ENCODE measurements around the gene EFNA4.

EFNA4 gene

DNA sequence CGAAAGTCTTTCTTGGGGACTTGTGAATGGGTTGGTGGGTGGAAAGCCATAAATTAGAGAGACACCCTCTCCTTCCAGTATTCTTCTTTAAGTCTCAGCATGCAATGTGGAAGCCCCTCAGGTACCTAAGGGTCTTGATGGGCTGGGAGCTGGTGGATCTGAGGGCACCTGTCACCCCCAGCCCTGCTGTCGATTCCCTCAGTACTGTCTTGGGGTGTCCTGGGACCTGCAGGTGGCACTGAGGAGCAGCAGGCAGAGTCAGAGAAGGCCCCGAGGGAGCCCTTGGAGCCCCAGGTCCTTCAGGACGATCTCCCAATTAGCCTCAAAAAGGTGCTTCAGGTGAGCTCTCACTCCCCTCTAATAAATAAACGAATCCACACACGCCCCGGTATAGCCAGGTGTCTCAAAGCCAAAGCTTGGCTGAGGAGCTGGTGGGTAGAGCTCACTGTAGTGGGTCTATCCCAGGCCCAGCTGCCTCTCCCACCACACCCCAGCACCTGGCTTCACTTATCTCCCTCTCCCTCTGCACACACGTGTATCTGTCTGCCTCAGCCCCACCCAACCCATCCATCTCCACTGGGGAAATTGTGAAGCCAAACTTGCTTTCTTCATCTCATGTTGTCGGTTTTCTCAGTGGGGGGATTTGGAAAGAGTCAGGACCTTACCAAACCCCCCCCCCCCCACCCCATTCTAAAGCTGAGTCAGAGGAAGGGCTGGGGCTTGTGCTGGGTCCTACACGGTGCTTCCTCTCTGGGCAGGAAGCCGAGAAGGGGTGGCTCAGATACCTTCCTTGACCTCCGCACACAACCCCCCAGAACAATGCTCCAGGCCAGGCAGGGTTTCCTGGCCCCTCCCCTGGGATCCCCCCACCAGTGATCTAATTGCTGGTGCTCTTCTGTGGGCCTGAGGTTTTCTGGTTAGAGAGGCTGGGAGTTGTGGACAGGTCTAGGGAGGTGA lies 10.8 kb upstream of the EFNA4 start:
- DNase-seq, result no peak

DNA sequence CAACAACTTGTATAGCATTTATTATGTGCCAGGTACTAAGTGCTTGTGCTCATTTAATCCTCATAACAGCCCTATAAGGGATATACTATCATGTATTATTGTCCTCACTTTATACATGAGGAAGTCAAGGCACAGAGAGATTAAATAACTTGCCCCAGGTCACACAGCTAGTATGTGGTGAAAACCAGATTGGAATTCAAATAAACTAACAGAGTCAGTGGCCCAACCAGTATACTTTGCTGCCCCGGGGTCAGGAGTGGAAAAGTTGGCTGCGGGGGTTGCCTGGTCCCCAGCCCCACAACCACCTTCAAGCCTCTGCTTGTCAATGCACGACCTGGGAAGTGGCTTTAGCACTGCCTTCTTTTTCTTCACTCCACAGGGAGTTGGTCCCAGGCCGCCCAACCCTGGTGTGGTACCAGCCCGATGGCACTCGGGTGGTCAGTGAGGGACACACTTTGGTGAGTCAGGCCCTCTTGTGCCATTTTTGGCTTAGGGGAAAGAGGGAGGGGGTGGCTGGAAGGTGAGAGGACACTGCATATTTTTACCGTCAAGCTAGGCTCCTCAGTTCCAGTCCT lies 9.9 kb upstream of the EFNA4 start:
- DNase-seq, result no peak

DNA sequence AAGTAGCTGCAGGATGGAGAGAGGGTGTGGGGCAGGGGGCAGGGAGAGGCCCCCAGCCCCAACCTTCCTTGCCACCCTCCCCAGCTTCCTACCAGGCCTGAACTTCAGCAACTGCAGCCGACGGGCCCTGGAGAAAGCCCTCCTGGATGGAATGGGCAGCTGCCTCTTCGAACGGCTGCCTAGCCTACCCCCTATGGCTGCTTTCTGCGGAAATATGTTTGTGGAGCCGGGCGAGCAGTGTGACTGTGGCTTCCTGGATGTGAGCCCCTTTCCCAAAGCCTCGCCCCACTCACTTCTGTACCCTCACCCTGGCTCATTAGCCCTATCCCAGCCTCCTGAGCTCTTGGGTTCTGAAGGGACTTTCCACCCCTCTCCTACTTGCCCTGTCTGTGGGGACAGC lies 6.4 kb upstream of the EFNA4 start:
- DNase-seq, result no peak

DNA sequence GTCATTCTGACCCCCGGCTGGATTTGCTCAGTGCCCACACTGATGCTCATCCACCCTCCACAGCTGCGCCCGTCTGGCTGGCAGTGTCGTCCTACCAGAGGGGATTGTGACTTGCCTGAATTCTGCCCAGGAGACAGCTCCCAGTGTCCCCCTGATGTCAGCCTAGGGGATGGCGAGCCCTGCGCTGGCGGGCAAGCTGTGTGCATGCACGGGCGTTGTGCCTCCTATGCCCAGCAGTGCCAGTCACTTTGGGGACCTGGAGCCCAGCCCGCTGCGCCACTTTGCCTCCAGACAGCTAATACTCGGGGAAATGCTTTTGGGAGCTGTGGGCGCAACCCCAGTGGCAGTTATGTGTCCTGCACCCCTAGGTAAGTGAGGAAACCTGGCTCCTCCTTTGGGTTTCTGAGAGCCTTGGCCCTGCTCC lies 5.7 kb upstream of the EFNA4 start:
- DNase-seq, result no peak

DNA sequence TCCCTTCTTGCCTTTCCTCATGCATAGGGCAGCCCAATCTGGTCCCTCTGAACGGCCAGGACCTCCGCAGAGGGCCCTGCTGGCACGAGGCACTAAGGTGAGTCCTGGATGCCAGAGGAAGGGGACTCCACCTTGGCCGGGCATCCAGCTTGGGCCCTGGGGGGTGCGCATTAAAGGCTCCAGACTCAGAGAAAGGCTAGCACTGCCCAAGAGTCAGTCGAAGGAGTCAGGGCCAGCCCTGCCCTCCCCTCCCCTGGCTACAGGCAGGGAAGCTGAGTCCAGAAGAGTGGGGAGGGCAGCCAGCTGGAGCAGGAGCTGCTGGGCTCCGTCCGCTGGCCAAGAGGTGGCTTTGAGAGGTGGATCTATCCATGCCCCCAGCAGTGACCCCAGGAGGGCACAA lies 2.8 kb upstream of the EFNA4 start:
- DNase-seq, result no peak

DNA sequence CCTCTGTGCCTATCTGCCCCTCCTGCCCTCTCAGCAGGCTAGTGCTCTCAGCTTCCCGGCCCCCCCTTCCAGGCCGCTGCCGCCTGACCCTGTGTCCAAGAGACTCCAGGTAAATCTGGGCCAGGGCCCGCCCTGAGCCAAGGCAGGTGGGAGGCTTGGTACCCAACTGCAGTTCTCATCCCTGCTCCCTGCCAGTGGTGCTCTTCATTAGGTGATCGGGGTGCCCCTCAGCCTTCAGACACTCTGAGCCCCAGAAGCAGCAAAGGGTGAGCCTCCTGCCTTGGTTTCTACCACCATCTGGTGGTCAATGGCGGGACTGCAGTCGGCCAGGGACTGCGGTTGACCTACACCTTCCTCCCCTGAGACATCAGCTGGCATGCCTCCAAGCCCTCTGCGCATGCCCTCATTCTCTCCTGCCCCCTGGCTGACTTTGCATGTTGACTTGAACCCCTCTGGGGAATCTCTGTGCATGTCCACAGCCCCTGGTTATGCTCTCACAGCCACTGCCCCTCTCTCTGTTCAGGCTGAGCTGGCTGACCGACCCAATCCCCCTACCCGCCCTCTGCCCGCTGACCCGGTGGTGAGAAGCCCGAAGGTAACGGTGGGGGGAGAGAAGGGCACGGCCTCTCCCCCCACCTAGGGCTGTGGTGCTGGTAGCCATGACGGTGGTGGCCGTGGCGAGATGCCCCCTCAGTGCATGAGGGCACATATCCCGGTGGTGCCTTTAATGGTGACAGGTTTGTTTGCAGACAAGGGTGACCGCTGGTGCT lies 2.0 kb upstream of the EFNA4 start:
- peak; percentile 98 to 100 for DNase-seq

DNA sequence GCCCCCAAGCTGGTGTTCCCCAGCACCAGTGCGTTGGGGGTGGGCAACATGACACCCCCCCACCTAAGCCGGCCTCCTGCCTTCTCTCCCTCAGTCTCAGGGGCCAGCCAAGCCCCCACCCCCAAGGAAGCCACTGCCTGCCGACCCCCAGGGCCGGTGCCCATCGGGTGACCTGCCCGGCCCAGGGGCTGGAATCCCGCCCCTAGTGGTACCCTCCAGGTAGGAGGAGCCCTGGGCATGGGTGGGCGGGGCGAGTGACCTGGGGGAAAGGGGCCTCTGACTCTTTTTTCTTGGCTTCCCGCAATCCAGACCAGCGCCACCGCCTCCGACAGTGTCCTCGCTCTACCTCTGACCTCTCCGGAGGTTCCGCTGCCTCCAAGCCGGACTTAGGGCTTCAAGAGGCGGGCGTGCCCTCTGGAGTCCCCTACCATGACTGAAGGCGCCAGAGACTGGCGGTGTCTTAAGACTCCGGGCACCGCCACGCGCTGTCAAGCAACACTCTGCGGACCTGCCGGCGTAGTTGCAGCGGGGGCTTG lies 1.3 kb upstream of the EFNA4 start:
- no peak for DNase-seq

DNA sequence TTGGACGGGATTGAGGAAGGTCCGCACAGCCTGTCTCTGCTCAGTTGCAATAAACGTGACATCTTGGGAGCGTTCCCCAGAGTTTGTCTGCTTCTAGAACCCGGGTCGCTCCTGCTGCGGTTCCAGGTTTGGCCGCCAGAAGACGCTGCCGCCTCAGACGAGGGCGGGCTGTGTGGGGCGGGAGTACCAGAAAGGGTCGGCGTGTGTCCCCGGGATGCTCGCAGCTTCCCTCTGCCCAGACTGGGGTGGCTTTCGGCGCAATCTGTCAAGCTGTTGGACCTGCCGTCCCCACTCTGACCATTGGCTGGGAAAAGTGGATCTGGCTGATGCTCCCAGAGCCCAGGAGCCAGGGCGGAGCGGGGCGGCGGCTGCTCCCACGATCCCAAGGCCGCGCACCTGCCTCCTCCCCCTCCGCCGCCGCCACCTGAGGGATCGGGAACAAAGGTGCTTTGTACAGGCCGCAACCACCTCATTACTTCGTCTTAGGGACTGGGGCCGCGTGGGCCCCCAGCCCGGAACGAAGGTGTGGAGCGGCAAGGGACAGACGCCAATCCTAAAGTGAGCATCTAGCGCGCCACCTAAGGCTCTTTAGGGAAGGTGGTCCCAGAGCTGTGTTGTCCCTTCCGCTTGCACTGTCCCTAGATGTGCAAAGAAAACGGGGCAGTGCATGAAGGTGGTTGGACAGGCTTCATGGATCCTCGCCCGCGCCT lies 683 bp upstream of the EFNA4 start:
- DNase-seq, result peak; percentile 86 to 88

DNA sequence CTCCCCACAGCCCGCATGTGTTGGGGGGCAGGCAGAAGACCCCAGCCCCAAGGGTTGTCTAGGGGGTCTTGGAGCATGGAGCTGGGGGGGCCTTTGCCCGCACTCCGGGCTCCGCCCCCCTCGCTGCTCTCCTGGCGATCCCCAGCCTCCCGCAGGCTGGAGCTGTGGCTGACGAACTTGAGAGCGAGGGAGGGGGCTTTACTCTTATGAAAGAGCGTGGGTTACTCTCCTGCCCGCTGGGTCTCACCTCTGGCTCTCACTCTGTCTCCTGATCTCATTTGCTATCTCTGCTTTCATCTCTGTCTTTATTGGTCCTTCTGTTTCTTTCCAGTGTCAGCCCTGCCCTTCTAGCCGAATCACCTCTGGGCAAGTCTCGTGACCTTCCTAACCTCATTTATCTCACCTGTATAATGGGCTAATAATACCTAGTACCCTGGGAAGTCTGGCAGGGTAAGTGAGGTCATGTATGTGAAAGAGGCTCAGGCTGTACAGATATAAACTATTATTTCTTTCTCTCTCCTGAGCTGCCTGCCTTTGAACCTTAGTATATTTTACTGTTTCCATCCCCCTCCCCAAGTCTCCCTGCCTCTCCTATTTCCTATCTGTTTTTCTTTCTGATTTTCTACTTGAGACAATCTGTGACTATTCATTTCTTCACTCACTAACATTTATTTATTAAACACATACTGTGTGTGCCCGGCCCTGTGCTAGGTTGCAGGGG lies 731 bp downstream of the EFNA4 start:
- DNase-seq, result no peak

DNA sequence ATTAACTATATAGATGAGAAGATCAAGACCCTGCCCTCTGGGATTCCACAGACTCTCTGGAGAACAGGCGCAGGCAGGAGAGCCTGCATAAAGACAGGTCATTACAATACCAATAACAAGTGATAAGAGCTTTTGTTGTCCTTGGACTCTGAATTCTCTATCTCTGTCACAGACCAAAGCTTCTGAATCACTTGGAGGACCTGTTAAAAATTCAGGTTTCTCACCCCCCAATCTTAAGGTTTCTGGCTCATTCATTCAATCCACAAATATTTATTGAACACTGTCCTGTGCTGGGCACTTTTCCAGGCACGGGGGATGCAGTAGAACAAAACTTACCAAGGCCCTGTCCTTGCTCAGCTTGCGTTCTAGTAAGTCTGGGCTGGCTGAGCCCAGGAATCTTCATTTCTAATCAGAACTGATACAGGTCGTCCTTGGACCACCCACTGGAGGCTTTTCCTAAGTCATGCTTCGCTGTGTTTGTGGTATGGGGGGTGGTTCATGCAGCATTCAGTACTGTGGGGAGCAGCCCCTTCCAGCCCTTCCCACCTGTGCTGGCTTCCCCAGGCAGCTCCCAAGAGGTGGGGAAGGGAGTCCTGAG lies 1.4 kb downstream of the EFNA4 start:
- no peak for DNase-seq

DNA sequence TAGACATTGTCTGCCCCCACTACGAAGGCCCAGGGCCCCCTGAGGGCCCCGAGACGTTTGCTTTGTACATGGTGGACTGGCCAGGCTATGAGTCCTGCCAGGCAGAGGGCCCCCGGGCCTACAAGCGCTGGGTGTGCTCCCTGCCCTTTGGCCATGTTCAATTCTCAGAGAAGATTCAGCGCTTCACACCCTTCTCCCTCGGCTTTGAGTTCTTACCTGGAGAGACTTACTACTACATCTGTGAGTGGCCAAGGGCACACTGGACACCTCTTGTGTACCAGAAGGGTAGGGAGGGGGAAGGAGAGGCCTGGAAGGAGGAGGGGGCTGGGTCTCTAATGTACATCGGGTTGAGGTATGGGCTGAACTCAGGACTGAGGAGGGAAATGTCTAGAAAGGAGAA lies 3.2 kb downstream of the EFNA4 start:
- DNase-seq, result no peak

DNA sequence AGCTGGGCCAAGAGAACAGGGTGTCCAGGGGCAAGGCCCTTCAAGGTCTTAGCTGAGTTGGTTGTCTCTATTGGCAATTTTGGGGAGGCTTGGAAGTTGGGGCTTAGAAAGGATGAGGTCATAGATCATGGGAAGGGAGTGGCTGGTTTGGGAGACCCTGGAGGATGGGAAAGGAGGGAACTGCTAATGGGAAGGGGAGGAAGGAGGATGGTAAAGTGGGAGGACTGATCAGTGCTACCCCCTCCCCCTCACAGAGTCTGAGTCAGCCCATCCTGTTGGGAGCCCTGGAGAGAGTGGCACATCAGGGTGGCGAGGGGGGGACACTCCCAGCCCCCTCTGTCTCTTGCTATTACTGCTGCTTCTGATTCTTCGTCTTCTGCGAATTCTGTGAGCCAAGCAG lies 5.1 kb downstream of the EFNA4 start:
- no peak for DNase-seq

DNA sequence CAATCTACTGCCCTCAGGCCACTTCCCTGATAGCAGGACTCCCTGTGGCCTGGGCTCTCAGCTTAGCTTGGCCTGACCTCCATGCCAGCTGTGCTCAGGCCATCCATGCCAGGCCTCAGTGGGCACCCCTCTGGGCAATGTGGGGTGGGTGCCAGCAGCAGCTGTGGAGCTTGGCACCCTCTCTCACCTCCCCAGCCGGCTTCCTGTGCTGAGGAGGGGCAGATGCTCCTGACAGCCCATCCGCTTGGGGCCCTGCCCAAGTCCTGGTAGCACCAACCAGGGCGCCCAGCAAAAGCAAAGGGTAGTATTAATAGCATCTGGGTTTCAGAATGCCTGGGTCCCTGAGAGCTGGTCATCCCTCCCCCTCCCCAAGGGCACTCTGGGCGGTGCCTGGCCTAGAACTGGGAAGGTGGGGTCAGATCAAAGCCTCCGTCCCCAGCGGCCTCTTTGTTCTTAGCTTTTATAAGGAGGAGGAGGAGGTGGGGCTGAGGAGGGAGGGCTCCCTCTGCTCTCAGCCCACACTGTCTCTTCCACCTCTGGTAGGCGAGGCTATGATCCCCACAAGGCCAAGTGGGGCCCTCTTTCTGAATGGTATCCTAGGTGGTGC lies 6.1 kb downstream of the EFNA4 start:
- DNase-seq, result no peak

DNA sequence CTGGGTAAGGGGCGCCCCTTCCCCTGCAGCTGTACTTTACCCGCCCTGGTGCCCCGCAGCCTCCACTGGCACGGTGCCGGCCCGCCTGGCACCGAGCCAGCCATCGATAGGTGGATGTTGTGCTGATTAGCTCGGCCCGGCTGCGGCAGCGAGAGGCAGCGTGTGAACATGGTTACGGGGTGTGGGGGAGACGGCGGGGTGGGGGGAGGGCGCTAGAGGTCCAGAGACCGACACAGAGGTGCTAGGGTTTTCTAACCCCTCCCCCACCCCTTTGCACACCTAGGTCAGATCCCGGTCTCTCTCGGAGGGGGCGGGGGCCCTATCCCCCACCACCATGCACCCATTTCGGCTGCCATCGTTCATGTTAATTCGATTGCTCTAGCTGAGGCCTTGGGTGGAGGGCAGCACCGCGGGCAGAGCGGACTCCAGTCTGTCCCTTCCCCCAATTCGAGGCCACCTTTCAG lies 6.7 kb downstream of the EFNA4 start:
- DNase-seq, result no peak

DNA sequence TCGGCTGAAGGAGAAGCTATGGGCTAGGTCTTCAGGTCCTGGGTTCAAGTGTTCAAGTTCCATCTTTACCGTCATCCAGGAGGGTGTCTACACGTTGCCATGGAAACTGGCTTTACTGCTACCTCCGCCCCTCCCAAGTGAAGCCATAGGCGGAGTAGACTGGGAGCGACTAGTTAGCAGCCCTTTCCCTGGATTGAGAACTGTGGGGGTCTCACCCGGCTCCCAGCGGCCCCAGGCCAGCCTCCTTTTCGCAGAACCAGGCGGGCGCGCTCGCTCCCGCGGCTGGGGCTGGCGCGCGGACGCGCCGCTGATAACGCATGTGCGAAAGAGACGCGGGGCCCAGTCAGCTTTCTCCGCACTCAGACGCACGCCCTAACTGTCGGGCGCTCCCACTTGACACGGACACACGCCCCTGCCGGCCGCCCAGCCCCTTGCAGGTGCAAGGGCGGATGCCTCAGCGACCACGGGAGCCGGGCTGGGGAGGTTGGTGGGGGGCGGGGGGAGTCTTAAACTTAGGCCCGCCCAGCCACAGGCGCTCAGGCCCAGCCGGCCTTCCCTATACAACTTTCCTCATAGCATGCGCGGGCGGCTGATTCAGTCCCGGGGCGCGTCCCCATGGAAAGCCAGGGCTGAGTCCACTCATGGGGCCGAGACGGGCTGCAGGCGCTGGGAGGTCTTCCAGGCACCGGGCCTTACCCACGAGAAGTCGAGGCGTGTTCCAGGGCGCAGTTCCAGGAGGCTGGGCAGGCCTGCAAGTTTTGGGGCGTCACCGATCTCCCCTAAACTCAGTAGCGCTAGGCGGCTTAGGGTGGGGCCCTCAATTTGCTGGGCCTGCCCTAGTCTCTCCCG lies 7.4 kb downstream of the EFNA4 start:
- peak; percentile 67 for DNase-seq

DNA sequence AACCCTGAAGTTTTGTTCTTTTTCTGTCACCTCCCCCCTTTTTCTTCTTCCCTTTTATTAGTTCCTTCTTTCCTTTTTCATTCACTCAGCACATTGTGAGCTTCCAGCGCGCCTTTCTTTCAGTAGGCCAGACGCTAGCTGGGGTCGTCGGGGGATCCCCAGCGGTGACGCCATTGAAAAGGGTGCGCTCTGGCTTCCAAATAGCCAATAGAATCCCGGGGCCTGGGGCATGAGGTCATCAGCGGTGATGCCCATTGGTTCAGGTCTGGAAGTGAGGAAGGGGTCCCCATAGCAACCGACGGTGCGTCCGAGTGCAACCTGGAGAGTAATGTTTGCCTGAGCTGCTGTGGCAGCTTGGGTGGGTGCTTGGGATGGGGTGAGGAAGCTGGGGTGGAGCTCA lies 8.2 kb downstream of the EFNA4 start:
- DNase-seq, result no peak

DNA sequence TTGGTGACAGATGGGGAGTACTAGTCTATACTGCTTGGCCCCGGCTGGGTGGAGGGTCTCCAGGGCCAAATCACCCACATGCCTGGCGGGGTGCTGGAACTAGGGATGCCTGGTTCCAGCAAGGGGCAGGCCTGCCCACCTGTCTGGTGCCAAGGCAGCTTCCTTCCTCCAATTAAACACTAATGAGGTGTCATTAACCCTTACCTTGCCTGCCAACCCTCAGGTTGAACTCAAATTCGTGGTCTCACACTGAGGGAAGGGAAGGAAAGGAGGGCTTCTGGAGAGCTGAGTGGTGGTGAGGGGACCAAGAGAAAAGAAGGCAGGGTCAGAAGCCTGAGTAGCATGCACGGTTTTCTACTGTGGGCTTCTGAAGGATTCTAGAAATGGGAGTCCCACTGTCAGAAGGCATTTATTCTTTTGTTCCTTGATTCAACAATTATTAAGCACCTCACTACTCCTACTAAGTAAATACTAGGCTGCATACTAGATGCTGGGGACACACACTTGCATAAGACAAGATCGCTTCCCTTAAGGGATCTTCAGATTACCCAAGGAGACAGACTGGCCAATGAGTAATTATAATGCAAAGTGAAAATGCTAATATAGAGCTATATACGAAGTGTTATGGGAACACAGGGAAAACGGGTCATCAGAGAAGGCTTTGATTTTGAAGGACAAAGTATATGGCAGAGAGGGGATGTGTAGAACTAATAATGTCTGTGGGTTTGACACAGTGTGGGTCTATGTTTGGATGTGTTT lies 9.2 kb downstream of the EFNA4 start:
- DNase-seq, result no peak

DNA sequence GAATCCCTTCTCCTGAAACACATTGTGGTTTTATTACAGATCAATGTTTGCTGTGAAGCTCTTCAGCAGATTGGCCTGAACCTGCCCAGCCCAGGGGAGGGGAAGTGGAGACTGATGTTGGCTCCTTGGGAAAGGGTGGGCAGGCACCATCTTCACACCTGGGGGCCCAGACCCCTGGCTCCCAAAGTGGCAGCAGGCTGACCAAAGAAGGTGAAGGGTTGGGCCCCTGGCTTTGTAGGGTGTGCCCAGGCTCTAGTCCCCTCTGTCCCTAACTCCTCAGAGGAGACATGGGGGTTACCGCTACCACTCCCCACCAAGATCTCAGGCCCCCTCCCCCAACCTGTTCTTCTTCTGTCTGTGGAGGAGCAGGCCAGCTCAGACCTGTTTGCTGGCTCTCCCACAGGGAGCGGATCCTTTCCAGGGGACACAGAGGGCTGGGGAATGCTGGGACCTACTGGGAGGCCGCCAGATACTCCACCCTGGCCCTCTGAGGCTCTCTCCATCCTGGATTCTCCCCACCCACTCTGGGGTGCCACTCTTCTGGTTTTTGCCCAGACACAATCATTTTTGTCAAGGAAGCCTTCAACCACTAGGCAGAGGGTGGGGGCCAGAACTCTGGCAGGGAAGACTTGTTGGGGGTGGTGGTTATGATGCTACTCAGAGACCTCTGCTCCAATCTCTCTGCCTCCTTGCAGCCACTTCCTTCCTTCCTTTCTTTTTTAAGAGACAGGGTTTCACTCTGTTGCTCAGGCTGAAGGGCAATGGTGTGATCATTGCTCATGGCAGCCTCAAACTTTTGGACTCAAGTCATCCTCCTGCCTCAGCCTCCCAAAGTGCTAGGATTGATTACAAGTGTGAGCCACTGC lies 10.1 kb downstream of the EFNA4 start:
- no peak for DNase-seq

Measured in stimulated activated CD4-positive, alpha-beta T cell treated with anti-CD3 and anti-CD28 coated beads, Interleukin-2, amount 100 ng/mL, for 48 hours (primary cell).